PFSK-1 (cell line): ENCODE data around the gene CNGA4.

Experiments
- POLR2AphosphoS5 ChIP-seq: IDR thresholded peaks from 2 replicates; pipeline ENCODE4 v1.6.1; 2012; ENCODE audit warnings: low read depth, mild to moderate bottlenecking, control low read depth, low read length, moderate library complexity
- SIN3A ChIP-seq: IDR thresholded peaks from 2 replicates; pipeline ENCODE4 v1.6.1; 2012; ENCODE audit warnings: mild to moderate bottlenecking, low read length, moderate library complexity, borderline replicate concordance; ENCODE audit not compliant: insufficient read depth

- TF ChIP-seq SIN3A = no peak
- TF ChIP-seq POLR2AphosphoS5 = no peak
Measured at GRCh38 chr11:6251120-6251733, 12.3 kb downstream of the CNGA4 start.
